ENCODE data around the gene C16orf74. TPM values are rescaled to one million over a fixed set of nuclear protein-coding genes. Genes with fewer than 3 reads are reported as not detected.

Gene C16orf74
- total and polyA plus RNA-seq, 2 experiments from 2014 or later: 3.8 to 7.0 TPM

GRCh38 chr16:85770741-85771140 lies 19.8 kb upstream of the C16orf74 start:
- in situ Hi-C loops (cut with MboI): no loop called here
- Histone ChIP-seq H3K9me2 (ENCODE audit: insufficient read depth) (no peaks in the 10 kb centered on the region), H3K27me3 (replicated peaks; ENCODE audit: insufficient read depth) (no peaks in the 10 kb centered on the region), H3K4me1 (ENCODE audit: insufficient read depth) (peaks cover 12% of the 10 kb centered on the region), H3K9ac (no peak overlapping the region), H3K4me3 (no peak overlapping the region), H3K4me2 (ENCODE audit: unreplicated experiment) (no peak overlapping the region), H3K36me3 (ENCODE audit: low read depth) (no peaks in the 10 kb centered on the region), H3K9me3 (ENCODE audit: low read depth) (no peaks in the 10 kb centered on the region), H3K27ac (no peak overlapping the region), H4K20me1 (ENCODE audit: insufficient read depth) (no peaks in the 10 kb centered on the region), H3F3A (ENCODE audit: insufficient read depth) (peaks cover 6% of the 10 kb centered on the region; the same call in 1 of the 2 replicates), H2AFZ (no peak overlapping the region), H3K79me2 (ENCODE audit: insufficient read depth) (no peaks in the 10 kb centered on the region)
- TF ChIP-seq EZH2phosphoT487 (IDR thresholded peaks at IDR 0.05; ENCODE audit: insufficient read depth, low read depth) (no peak), EZH2 (IDR thresholded peaks at IDR 0.05; ENCODE audit: insufficient read depth, poor library complexity, severe bottlenecking) (no peak)
- no peak for DNase-seq
- WGBS, 2 experiments (ENCODE audit: low coverage in 1 of 2, low lambda C conversion rate in 2 of 2, missing lambda C conversion rate in 2 of 2): 96 to 97% methylated on average over 6 of the region's 6 CpGs

GRCh38 chr16:85768199-85768598 lies 17.3 kb upstream of the C16orf74 start:
- no peaks in the 10 kb centered on the region for H3K36me3 ChIP-seq (ENCODE audit: low read depth)
- no peaks in the 10 kb centered on the region for H4K20me1 ChIP-seq (ENCODE audit: insufficient read depth)
- H3K9me3 ChIP-seq (ENCODE audit: low read depth): no peaks in the 10 kb centered on the region
- H3F3A ChIP-seq (ENCODE audit: insufficient read depth): peaks cover 6% of the 10 kb centered on the region; the same call in 1 of the 2 replicates
- H3K9ac ChIP-seq: 0 out of 2 replicates have a peak overlapping the region, but pooled peaks have one; percentile 59
- H3K4me3 ChIP-seq: no peak overlapping the region
- no peaks in the 10 kb centered on the region for H3K27me3 ChIP-seq (replicated peaks; ENCODE audit: insufficient read depth)
- no peak for TF ChIP-seq EZH2 (IDR thresholded peaks at IDR 0.05; ENCODE audit: insufficient read depth, poor library complexity, severe bottlenecking)
- no peak for TF ChIP-seq EZH2phosphoT487 (IDR thresholded peaks at IDR 0.05; ENCODE audit: insufficient read depth, low read depth)
- no peaks in the 10 kb centered on the region for H3K9me2 ChIP-seq (ENCODE audit: insufficient read depth)
- peaks cover 12% of the 10 kb centered on the region for H3K4me1 ChIP-seq (ENCODE audit: insufficient read depth)
- 34 to 44% methylated on average over 2 of the region's 2 CpGs for WGBS, 2 experiments (ENCODE audit: low coverage in 1 of 2, low lambda C conversion rate in 2 of 2, missing lambda C conversion rate in 2 of 2)
- DNase-seq: peak; percentile 36
- peak overlapping the region; percentile 69 for H2AFZ ChIP-seq
- peak overlapping the region; percentile 69; the same call in 1 of the 2 replicates for H3K27ac ChIP-seq
- in situ Hi-C loops (cut with MboI): no loop called here
- H3K4me2 ChIP-seq (ENCODE audit: unreplicated experiment): peak overlapping the region; percentile 57
- H3K79me2 ChIP-seq (ENCODE audit: insufficient read depth): no peaks in the 10 kb centered on the region

- peak overlapping the region; percentile 69 for H2AFZ ChIP-seq
- H3K4me1 ChIP-seq (ENCODE audit: insufficient read depth): peaks cover 12% of the 10 kb centered on the region
- peak overlapping the region; percentile 57 for H3K4me2 ChIP-seq (ENCODE audit: unreplicated experiment)
- peak; percentile 96 for DNase-seq
- no peaks in the 10 kb centered on the region for H3K9me2 ChIP-seq (ENCODE audit: insufficient read depth)
- H4K20me1 ChIP-seq (ENCODE audit: insufficient read depth): no peaks in the 10 kb centered on the region
- peak overlapping the region; percentile 28; the same call in 1 of the 2 replicates for H3K4me3 ChIP-seq
- in situ Hi-C loops (cut with MboI): no loop called here
- no peak for TF ChIP-seq EZH2 (IDR thresholded peaks at IDR 0.05; ENCODE audit: insufficient read depth, poor library complexity, severe bottlenecking)
- TF ChIP-seq EZH2phosphoT487 (IDR thresholded peaks at IDR 0.05; ENCODE audit: insufficient read depth, low read depth): no peak
- H3K9me3 ChIP-seq (ENCODE audit: low read depth): no peaks in the 10 kb centered on the region
- H3K36me3 ChIP-seq (ENCODE audit: low read depth): no peaks in the 10 kb centered on the region
- H3K9ac ChIP-seq: peak overlapping the region; percentile 59
- no peaks in the 10 kb centered on the region for H3K79me2 ChIP-seq (ENCODE audit: insufficient read depth)
- peaks cover 6% of the 10 kb centered on the region; the same call in 1 of the 2 replicates for H3F3A ChIP-seq (ENCODE audit: insufficient read depth)
- 5 to 10% methylated on average over 8 of the region's 8 CpGs for WGBS, 2 experiments (ENCODE audit: low coverage in 1 of 2, low lambda C conversion rate in 2 of 2, missing lambda C conversion rate in 2 of 2)
- H3K27me3 ChIP-seq (replicated peaks; ENCODE audit: insufficient read depth): no peaks in the 10 kb centered on the region
- peak overlapping the region; percentile 69 for H3K27ac ChIP-seq
Measured at GRCh38 chr16:85767531-85767930, 16.6 kb upstream of the C16orf74 start.

- TF ChIP-seq EZH2 (IDR thresholded peaks at IDR 0.05; ENCODE audit: insufficient read depth, poor library complexity, severe bottlenecking) (no peak), EZH2phosphoT487 (IDR thresholded peaks at IDR 0.05; ENCODE audit: insufficient read depth, low read depth) (no peak)
Measured at GRCh38 chr16:85765767-85766166, 14.9 kb upstream of the C16orf74 start.

More at GRCh38 chr16:85765767-85766166, 14.9 kb upstream of the C16orf74 start:
- H3K27ac ChIP-seq: no peak overlapping the region
- in situ Hi-C loops (cut with MboI): no loop called here
- H3K9me2 ChIP-seq (ENCODE audit: insufficient read depth): no peaks in the 10 kb centered on the region
- peaks cover 12% of the 10 kb centered on the region for H3K4me1 ChIP-seq (ENCODE audit: insufficient read depth)
- no peak overlapping the region for H3K4me3 ChIP-seq
- H4K20me1 ChIP-seq (ENCODE audit: insufficient read depth): no peaks in the 10 kb centered on the region
- H3K79me2 ChIP-seq (ENCODE audit: insufficient read depth): no peaks in the 10 kb centered on the region
- H3K27me3 ChIP-seq (replicated peaks; ENCODE audit: insufficient read depth): 0 out of 2 replicates have a peak, but pooled peaks cover 5% of the 10 kb centered on the region
- H2AFZ ChIP-seq: no peak overlapping the region
- 77 to 81% methylated on average over 6 to 8 of the region's 8 CpGs for WGBS, 2 experiments (ENCODE audit: low coverage in 1 of 2, low lambda C conversion rate in 2 of 2, missing lambda C conversion rate in 2 of 2)
- no peak for DNase-seq
- H3K4me2 ChIP-seq (ENCODE audit: unreplicated experiment): no peak overlapping the region
- peaks cover 6% of the 10 kb centered on the region; the same call in 1 of the 2 replicates for H3F3A ChIP-seq (ENCODE audit: insufficient read depth)
- H3K36me3 ChIP-seq (ENCODE audit: low read depth): no peaks in the 10 kb centered on the region
- H3K9ac ChIP-seq: no peak overlapping the region
- H3K9me3 ChIP-seq (ENCODE audit: low read depth): no peaks in the 10 kb centered on the region

Data from GM23248 (cell line).